Mammary epithelial cell (primary cell): ENCODE data around the gene OSBPL2.

Experiments used
- CTCF ChIP-seq, 2 donors: IDR thresholded peaks in 1 of 2; conservative IDR thresholded peaks in 1 of 2; 2 replicates each; pipeline ENCODE4 v1.5.1; 2011 to 2012; ENCODE audit warnings: inconsistent platforms in 2 of 2, low read length in 2 of 2, mild to moderate bottlenecking in 2 of 2, control low read depth in 1 of 2, low read depth in 1 of 2; ENCODE audit not compliant: insufficient read depth in 1 of 2; ENCODE audit errors: extremely low read depth in 1 of 2
- EZH2 ChIP-seq: IDR thresholded peaks from 2 replicates; pipeline ENCODE4 v1.6.1; 2012; ENCODE audit warnings: low read length, inconsistent platforms, borderline replicate concordance

GRCh38 chr20:62314711-62315302 is 76.5 kb downstream of the OSBPL2 start:
- no peak for TF ChIP-seq CTCF (conservative IDR thresholded peaks at IDR 0.05 in 1 of 2, IDR thresholded peaks at IDR 0.05 in 1 of 2; ENCODE audit: extremely low read depth in 1 of 2, insufficient read depth in 1 of 2, low read depth in 1 of 2, low read length in 2 of 2)
- TF ChIP-seq EZH2: no peak
